A673 (cell line): ENCODE data around the gene ANGPTL2. TPM values are rescaled to one million over a fixed set of nuclear protein-coding genes. Genes with fewer than 3 reads are reported as not detected.

Source experiments
- BruUV-seq: library from RNA; stranded (reverse); fragments of 400-500 nt; replicated peaks from 2 replicates; lab custom pipeline; 2021; lab: Mats Ljungman, UMichigan
- CTCF ChIA-PET: fragments of 300-600 bp; sonication (Branson Sonifier 250); formaldehyde crosslinking; loops from one replicate; lab custom pipeline; 2022; ENCODE audit warnings: antibody characterized with exemption; lab: Charles Lee
- POLR2A ChIA-PET: fragments of 300-600 bp; sonication (Branson Sonifier 250); formaldehyde crosslinking; loops from one replicate; lab custom pipeline; 2022; ENCODE audit warnings: antibody characterized with exemption; ENCODE audit not compliant: low non-redundant PET; lab: Charles Lee
- DNase-seq: peaks from one replicate; pipeline ENCODE4 v3.0.0-alpha.2; 2015; ENCODE audit warnings: low spot score
- H3K27ac ChIP-seq: fragments of 200-600 bp; sonication (generic); 2 replicates; pipeline ENCODE4 v1.5.1; 2016; ENCODE audit warnings: mixed run types, low read depth, mild to moderate bottlenecking, mixed read lengths, antibody characterized with exemption, low read length; ENCODE audit not compliant: poor library complexity, severe bottlenecking
- H3K27me3 ChIP-seq: fragments of 200-600 bp; sonication (generic); replicated peaks from 2 replicates; pipeline ENCODE4 v1.6.1; 2017; ENCODE audit warnings: mixed run types, low read depth, mild to moderate bottlenecking, mixed read lengths, antibody characterized with exemption, low read length; ENCODE audit not compliant: insufficient read depth, poor library complexity
- H3K36me3 ChIP-seq: fragments of 200-600 bp; sonication (generic); 2 replicates; pipeline ENCODE4 v1.6.1; 2016; ENCODE audit warnings: mixed run types, mild to moderate bottlenecking, mixed read lengths, antibody characterized with exemption, low read length; ENCODE audit not compliant: insufficient read depth, poor library complexity, severe bottlenecking
- H3K4me1 ChIP-seq: fragments of 200-600 bp; sonication (generic); 2 replicates; pipeline ENCODE4 v1.6.1; 2017; ENCODE audit warnings: mixed run types, mild to moderate bottlenecking, mixed read lengths, antibody characterized with exemption, low read length; ENCODE audit not compliant: insufficient read depth, poor library complexity, severe bottlenecking
- H3K4me3 ChIP-seq: fragments of 200-600 bp; sonication (generic); 2 replicates; pipeline ENCODE4 v1.5.1; 2016; ENCODE audit warnings: low read depth, mixed run types, mild to moderate bottlenecking, mixed read lengths, low read length; ENCODE audit not compliant: poor library complexity, severe bottlenecking
- H3K9me3 ChIP-seq: fragments of 200-600 bp; sonication (generic); 2 replicates; pipeline ENCODE4 v1.6.1; 2016; ENCODE audit warnings: mixed run types, low read depth, mild to moderate bottlenecking, mixed read lengths, antibody characterized with exemption, low read length; ENCODE audit not compliant: poor library complexity, severe bottlenecking
- CTCF ChIP-seq: fragments of 300-800, 200-600 bp; sonication (generic); conservative IDR thresholded peaks from 2 replicates; pipeline ENCODE4 v1.5.1; 2017; ENCODE audit warnings: low read depth, mild to moderate bottlenecking, antibody characterized with exemption, low read length, moderate library complexity, mixed read lengths
- EZH2 ChIP-seq: fragments of 200-600 bp; sonication (generic); IDR thresholded peaks from 2 replicates; pipeline ENCODE4 v1.6.1; 2017; ENCODE audit warnings: borderline replicate concordance, low read depth, mild to moderate bottlenecking, mixed read lengths, antibody characterized with exemption, low read length; ENCODE audit not compliant: poor library complexity, severe bottlenecking
- intact Hi-C: fragments of 100-400 bp; cut with micrococcal nuclease; formaldehyde crosslinking; loops from one replicate; pipeline ENCODE4 v1.10.0; 2022; ENCODE audit not compliant: unreplicated experiment
- total RNA-seq: library from RNA; stranded (reverse); gene quantifications from 2 replicates; pipeline ENCODE4 v1.2.3, GENCODE V29; 2021

ANGPTL2 gene
- total RNA-seq, 1 experiment from 2014 or later = 2.5 TPM

DNA sequence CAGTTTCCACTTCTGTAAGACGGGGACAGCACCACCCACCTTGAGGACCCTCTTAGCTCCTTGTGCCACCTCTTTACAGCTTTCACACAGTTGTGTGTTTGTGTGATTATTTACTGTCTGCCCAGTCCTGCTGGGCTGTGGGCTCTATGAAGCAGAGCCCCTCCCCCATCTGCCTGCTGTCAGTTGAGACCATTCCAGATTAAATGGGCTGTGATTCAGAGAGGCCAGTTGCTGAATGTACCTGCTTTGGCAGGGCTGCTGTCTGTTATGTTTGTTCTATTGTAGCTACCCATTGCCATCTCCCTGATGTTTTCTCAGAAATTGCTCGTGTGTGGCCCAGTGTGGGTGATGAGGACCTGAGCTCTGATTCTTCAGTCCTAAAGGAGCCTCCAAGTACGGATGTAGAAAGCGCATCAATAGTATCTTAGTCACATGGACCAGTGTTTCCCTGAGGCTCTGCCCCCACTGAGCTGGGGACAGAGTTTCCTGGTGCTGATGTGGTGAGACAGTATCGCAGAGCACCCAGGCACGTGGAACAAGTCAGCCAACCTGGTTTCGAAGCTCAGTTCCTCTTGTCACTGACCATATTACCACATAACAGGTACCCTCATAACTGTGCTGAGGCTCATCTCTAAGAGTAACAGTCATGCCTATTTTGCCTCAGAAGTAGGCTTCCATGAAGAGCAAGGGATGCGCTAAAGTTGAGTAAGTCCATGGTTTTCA is 3.7 kb downstream of the ANGPTL2 start:
- H3K27me3 ChIP-seq = no peaks in the 10 kb centered on the region
- no peaks in the 10 kb centered on the region for H3K9me3 ChIP-seq
- BruUV-seq = no TSS peak
- ChIA-PET CTCF (no interaction called here), POLR2A (no interaction called here)
- H3K4me3 ChIP-seq = no peak overlapping the region
- H3K4me1 ChIP-seq = peaks cover 13% of the 10 kb centered on the region
- no peak overlapping the region for H3K27ac ChIP-seq
- DNase-seq = no peak
- TF ChIP-seq EZH2 = no peak
- no peak for TF ChIP-seq CTCF
- intact Hi-C loops = no loop called here
- no peaks in the 10 kb centered on the region for H3K36me3 ChIP-seq

DNA sequence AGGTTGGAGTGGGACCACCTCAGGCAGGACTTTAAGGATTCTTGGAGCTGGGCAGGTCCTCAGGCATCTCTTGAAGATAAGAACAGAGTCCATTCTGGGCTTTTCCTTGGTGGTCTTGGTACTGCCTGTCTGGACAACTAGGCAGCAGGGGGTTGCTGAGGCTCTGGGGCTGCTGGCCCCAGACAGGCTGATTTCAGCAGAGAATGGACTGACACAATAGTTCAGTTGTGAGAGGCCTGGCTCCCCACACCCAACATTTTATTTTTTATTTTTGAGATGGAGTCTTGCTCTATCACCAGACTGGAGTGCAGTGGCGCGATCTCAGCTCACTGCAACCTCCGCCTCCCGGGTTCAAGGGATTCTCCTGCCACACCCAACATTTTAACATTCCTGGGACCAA is 4.6 kb downstream of the ANGPTL2 start:
- no peaks in the 10 kb centered on the region for H3K36me3 ChIP-seq
- no peak overlapping the region for H3K27ac ChIP-seq
- no peak for DNase-seq
- intact Hi-C loops = no loop called here
- ChIA-PET POLR2A (no interaction called here), CTCF (no interaction called here)
- H3K4me1 ChIP-seq = peaks cover 5% of the 10 kb centered on the region
- no peaks in the 10 kb centered on the region for H3K9me3 ChIP-seq
- BruUV-seq = no TSS peak
- no peaks in the 10 kb centered on the region for H3K27me3 ChIP-seq
- no peak overlapping the region for H3K4me3 ChIP-seq
- TF ChIP-seq EZH2 (no peak), CTCF (no peak)

GRCh38 chr9:127116957-127117356 is 5.5 kb downstream of the ANGPTL2 start:
- no peaks in the 10 kb centered on the region for H3K9me3 ChIP-seq
- intact Hi-C loops = no loop called here
- BruUV-seq = no TSS peak

More at GRCh38 chr9:127116957-127117356, 5.5 kb downstream of the ANGPTL2 start:
- Histone ChIP-seq H3K4me3 (no peak overlapping the region), H3K27me3 (no peaks in the 10 kb centered on the region), H3K27ac (no peak overlapping the region), H3K36me3 (no peaks in the 10 kb centered on the region), H3K4me1 (no peaks in the 10 kb centered on the region)
- CTCF ChIA-PET = no interaction called here
- no peak for DNase-seq
- TF ChIP-seq CTCF (no peak), EZH2 (no peak)
- POLR2A ChIA-PET = no interaction called here
